ENCODE data around the gene ELMO1. TPM values are rescaled to one million over a fixed set of nuclear protein-coding genes. Genes with fewer than 3 reads are reported as not detected.

Gene ELMO1
- polyA plus RNA-seq, 1 experiment: not detected

DNA sequence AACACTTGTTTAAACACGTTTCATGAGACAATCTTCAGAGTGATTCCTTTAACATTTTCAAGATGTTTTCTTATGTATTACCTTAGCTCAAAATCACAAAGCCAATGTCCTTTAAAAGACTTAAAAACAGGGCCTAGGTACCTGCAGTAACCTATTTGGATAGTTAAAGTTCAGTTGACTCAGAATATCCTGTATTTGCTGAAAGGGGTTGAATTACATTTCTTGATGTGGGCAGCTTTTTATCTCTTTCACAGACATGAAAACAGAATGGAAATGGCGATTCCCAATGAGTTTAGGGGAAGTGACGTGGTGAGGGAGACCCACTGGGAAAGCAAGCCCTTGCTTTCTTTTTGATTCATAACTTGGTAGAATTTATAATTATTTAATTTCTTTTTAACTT, 400.0 kb downstream of the ELMO1 start:
- POLR2A ChIA-PET: no interaction called here
- Histone ChIP-seq H3K27me3 (ENCODE audit: control insufficient read depth, insufficient read depth, low read length) (no peaks in the 10 kb centered on the region), H3K27ac (ENCODE audit: low read depth, low read length) (no peak overlapping the region), H3K4me3 (ENCODE audit: low read depth, low read length) (no peak overlapping the region), H3K9me3 (ENCODE audit: control insufficient read depth, insufficient read depth, low read length) (no peaks in the 10 kb centered on the region)
- no peak for DNase-seq (ENCODE audit: low read depth, low spot score)
- CTCF ChIA-PET: no interaction called here
- TF ChIP-seq, protein P1, sequence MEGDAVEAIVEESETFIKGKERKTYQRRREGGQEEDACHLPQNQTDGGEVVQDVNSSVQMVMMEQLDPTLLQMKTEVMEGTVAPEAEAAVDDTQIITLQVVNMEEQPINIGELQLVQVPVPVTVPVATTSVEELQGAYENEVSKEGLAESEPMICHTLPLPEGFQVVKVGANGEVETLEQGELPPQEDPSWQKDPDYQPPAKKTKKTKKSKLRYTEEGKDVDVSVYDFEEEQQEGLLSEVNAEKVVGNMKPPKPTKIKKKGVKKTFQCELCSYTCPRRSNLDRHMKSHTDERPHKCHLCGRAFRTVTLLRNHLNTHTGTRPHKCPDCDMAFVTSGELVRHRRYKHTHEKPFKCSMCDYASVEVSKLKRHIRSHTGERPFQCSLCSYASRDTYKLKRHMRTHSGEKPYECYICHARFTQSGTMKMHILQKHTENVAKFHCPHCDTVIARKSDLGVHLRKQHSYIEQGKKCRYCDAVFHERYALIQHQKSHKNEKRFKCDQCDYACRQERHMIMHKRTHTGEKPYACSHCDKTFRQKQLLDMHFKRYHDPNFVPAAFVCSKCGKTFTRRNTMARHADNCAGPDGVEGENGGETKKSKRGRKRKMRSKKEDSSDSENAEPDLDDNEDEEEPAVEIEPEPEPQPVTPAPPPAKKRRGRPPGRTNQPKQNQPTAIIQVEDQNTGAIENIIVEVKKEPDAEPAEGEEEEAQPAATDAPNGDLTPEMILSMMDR (IDR thresholded peaks at IDR 0.05; ENCODE audit: low read depth, low read length): no peak

DNA sequence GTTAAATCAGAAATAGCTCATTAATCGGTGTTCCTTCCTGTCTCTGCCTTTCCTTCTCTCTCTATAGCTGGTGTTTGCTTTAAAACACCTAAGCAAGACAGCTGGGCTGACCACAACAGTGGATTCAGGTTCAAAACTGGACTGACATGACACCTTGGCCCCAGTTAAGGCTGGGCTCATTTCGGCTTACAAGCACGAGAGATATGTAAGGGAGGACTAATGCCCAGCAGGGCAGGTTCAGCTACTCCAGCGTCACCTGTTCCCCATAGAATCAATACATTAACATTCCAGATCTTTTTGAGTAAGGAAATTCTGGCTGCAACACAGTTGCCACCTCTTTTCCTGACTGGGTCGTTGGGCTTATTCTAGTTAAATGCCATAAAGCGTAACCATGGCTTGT, 401.4 kb downstream of the ELMO1 start:
- Histone ChIP-seq H3K27me3 (ENCODE audit: control insufficient read depth, insufficient read depth, low read length) (no peaks in the 10 kb centered on the region), H3K4me3 (ENCODE audit: low read depth, low read length) (no peak overlapping the region), H3K9me3 (ENCODE audit: control insufficient read depth, insufficient read depth, low read length) (no peaks in the 10 kb centered on the region), H3K27ac (ENCODE audit: low read depth, low read length) (no peak overlapping the region)
- ChIA-PET POLR2A (no interaction called here), CTCF (interaction anchor here (0.9 kb wide), 1 partner anchor 135 kb away, joined by 3 read pairs; no protein-coding TSS in a partner anchor)
- TF ChIP-seq, protein P1 (IDR thresholded peaks at IDR 0.05; ENCODE audit: low read depth, low read length): no peak
- DNase-seq (ENCODE audit: low read depth, low spot score): no peak

DNA sequence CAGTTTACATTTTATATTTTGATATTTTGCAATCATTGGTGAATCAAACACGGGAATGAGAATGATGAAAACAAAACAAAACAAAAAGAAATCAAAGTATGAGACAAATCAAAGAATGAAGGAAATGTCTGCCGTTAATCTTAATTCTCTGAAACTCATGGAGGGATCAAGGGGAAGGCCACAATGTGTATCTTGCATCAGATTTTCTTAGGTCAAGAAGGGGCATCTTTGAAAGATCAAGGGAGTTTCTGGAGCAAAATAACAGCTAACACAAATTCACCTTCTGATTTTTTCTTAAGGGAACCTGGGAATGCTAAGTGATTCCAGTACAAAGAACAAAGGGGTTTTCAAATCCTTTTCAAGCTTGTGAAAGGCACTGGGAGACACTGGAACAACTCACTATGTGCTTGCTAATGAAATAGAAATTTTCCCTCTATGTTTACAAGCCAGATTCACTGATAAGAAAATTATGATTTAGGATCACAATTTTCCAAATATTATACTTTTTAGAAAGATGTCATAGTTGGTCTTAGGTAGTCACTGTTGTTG, 402.1 kb downstream of the ELMO1 start:
- CTCF ChIA-PET: interaction anchor here (0.9 kb wide), 1 partner anchor 135 kb away, joined by 3 read pairs; no protein-coding TSS in a partner anchor
- no peaks in the 10 kb centered on the region for H3K9me3 ChIP-seq (ENCODE audit: control insufficient read depth, insufficient read depth, low read length)
- POLR2A ChIA-PET: no interaction called here
- TF ChIP-seq, protein P1 (IDR thresholded peaks at IDR 0.05; ENCODE audit: low read depth, low read length): no peak
- no peak for DNase-seq (ENCODE audit: low read depth, low spot score)
- H3K27me3 ChIP-seq (ENCODE audit: control insufficient read depth, insufficient read depth, low read length): no peaks in the 10 kb centered on the region
- no peak overlapping the region for H3K27ac ChIP-seq (ENCODE audit: low read depth, low read length)
- no peak overlapping the region for H3K4me3 ChIP-seq (ENCODE audit: low read depth, low read length)

DNA sequence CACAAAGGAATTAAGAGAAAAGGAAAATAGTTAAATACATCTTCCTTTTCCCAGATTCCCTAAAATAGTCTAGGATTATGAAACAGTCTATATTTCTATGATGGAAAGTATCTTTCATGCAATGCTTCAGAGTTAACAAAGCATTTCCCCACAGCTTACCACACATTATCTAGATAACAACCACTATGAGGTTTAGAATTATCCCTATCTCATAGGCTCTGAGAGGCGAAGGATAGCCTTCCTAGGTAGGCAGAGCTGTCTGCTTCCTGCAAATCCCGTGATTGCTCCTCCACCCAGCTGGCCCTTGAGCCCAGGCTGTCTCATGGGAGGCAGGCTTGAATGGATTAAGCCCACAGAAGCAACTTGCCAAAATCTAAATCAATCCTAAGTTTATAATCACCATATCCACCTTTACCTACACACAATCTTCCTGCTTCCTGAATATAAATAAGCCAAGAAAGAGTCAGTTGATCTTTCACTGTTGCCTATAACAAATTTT, 402.9 kb downstream of the ELMO1 start:
- CTCF ChIA-PET: no interaction called here
- no peaks in the 10 kb centered on the region for H3K27me3 ChIP-seq (ENCODE audit: control insufficient read depth, insufficient read depth, low read length)
- POLR2A ChIA-PET: no interaction called here
- no peak overlapping the region for H3K27ac ChIP-seq (ENCODE audit: low read depth, low read length)
- DNase-seq (ENCODE audit: low read depth, low spot score): no peak
- H3K4me3 ChIP-seq (ENCODE audit: low read depth, low read length): no peak overlapping the region
- TF ChIP-seq, protein P1 (IDR thresholded peaks at IDR 0.05; ENCODE audit: low read depth, low read length): no peak
- no peaks in the 10 kb centered on the region for H3K9me3 ChIP-seq (ENCODE audit: control insufficient read depth, insufficient read depth, low read length)

DNA sequence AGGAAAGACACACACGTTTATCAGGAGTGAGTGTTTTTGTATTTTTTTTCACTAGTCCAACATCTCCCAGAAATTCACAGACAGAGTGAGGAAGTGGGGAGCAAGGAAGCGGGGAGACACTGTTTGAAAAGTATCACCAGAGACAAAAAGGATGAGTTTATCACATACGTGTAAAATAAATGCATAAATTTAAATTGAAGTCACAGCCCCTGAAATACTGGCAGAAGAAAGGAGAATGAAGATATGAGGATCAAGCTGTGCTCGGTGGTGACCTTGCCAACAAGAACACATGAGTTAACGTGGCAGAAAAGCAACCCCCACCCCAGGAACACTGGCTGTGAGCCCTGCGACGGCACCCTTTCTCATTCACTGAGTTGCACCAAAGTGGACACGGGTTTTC, 407.2 kb downstream of the ELMO1 start:
- Histone ChIP-seq H3K27ac (ENCODE audit: low read depth, low read length) (no peak overlapping the region), H3K9me3 (ENCODE audit: control insufficient read depth, insufficient read depth, low read length) (peaks cover 3% of the 10 kb centered on the region; the same call in 1 of the 2 replicates), H3K4me3 (ENCODE audit: low read depth, low read length) (no peak overlapping the region), H3K27me3 (ENCODE audit: control insufficient read depth, insufficient read depth, low read length) (no peaks in the 10 kb centered on the region)
- ChIA-PET POLR2A (no interaction called here), CTCF (no interaction called here)
- TF ChIP-seq, protein P1 (IDR thresholded peaks at IDR 0.05; ENCODE audit: low read depth, low read length): no peak
- DNase-seq (ENCODE audit: low read depth, low spot score): no peak
